ENCODE results near the gene SLC5A2.

DNA sequence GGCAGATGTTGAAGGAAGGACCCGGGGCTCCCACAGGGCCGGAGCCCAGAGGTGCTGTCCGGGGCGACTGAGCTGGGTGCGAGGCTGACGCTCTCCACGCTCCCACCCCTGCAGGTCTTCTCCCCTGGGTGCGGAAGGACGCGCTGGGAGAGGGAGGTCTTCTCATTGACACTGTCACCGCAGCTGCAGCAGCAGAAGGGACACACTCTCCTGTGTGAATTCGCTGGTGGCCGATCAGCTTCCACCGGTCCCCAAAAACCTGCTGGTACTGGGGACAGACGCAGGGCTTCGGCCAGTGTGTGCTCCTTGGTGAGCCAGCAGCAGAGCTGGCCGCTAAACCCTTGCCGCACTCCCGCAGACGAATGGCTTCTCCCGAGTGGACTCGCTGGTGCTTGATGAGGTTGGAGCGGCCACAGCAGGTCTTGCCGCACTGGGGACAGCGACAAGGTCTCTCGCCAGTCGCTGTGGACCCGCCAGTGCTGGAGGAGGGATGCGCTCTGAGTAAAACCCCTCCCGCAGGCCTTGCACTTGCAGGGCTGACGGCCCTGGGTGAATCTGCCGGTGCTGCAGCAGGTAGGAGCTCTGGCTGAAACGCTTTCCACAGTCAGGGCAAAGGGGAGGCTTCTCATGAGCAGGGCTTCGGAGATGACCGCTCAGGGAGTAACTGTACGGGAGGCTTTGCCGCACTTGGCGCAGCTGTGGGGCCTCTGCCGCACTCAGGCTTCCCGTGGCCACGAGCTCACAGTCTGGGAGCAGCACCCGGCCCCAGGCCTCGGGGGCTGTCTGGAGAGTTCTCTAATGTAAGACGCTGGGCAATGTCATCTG, 46.5 kb upstream of the SLC5A2 start:
- no peak for TF ChIP-seq ZNF3 (CRISPR knock-in tag; IDR thresholded peaks at IDR 0.05)
- no peak for TF ChIP-seq MAZ (IDR thresholded peaks at IDR 0.05; ENCODE audit: borderline replicate concordance, low read depth, low read length)
- TF ChIP-seq MAZ (CRISPR knock-in tag; IDR thresholded peaks at IDR 0.05; ENCODE audit: low read depth), result no peak
- TF ChIP-seq, protein P1, sequence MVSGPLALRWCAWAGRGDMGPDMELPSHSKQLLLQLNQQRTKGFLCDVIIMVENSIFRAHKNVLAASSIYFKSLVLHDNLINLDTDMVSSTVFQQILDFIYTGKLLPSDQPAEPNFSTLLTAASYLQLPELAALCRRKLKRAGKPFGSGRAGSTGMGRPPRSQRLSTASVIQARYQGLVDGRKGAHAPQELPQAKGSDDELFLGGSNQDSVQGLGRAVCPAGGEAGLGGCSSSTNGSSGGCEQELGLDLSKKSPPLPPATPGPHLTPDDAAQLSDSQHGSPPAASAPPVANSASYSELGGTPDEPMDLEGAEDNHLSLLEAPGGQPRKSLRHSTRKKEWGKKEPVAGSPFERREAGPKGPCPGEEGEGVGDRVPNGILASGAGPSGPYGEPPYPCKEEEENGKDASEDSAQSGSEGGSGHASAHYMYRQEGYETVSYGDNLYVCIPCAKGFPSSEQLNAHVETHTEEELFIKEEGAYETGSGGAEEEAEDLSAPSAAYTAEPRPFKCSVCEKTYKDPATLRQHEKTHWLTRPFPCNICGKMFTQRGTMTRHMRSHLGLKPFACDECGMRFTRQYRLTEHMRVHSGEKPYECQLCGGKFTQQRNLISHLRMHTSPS (CRISPR knock-in tag; IDR thresholded peaks at IDR 0.05; ENCODE audit: low read depth), result no peak
- no peak for TF ChIP-seq SYNCRIP (IDR thresholded peaks at IDR 0.05; ENCODE audit: insufficient read depth, low read depth, low read length)
- TF ChIP-seq FOSL1 (CRISPR knock-in tag; IDR thresholded peaks at IDR 0.05; ENCODE audit: borderline replicate concordance), result no peak
- no peak for TF ChIP-seq ZNF780A (CRISPR knock-in tag; IDR thresholded peaks at IDR 0.05)
- TF ChIP-seq, protein P2, sequence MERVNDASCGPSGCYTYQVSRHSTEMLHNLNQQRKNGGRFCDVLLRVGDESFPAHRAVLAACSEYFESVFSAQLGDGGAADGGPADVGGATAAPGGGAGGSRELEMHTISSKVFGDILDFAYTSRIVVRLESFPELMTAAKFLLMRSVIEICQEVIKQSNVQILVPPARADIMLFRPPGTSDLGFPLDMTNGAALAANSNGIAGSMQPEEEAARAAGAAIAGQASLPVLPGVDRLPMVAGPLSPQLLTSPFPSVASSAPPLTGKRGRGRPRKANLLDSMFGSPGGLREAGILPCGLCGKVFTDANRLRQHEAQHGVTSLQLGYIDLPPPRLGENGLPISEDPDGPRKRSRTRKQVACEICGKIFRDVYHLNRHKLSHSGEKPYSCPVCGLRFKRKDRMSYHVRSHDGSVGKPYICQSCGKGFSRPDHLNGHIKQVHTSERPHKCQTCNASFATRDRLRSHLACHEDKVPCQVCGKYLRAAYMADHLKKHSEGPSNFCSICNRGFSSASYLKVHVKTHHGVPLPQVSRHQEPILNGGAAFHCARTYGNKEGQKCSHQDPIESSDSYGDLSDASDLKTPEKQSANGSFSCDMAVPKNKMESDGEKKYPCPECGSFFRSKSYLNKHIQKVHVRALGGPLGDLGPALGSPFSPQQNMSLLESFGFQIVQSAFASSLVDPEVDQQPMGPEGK (CRISPR knock-in tag; IDR thresholded peaks at IDR 0.05), result no peak
- TF ChIP-seq, protein P3, sequence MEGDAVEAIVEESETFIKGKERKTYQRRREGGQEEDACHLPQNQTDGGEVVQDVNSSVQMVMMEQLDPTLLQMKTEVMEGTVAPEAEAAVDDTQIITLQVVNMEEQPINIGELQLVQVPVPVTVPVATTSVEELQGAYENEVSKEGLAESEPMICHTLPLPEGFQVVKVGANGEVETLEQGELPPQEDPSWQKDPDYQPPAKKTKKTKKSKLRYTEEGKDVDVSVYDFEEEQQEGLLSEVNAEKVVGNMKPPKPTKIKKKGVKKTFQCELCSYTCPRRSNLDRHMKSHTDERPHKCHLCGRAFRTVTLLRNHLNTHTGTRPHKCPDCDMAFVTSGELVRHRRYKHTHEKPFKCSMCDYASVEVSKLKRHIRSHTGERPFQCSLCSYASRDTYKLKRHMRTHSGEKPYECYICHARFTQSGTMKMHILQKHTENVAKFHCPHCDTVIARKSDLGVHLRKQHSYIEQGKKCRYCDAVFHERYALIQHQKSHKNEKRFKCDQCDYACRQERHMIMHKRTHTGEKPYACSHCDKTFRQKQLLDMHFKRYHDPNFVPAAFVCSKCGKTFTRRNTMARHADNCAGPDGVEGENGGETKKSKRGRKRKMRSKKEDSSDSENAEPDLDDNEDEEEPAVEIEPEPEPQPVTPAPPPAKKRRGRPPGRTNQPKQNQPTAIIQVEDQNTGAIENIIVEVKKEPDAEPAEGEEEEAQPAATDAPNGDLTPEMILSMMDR (CRISPR knock-in tag; IDR thresholded peaks at IDR 0.05), result no peak
- TF ChIP-seq, protein P4, sequence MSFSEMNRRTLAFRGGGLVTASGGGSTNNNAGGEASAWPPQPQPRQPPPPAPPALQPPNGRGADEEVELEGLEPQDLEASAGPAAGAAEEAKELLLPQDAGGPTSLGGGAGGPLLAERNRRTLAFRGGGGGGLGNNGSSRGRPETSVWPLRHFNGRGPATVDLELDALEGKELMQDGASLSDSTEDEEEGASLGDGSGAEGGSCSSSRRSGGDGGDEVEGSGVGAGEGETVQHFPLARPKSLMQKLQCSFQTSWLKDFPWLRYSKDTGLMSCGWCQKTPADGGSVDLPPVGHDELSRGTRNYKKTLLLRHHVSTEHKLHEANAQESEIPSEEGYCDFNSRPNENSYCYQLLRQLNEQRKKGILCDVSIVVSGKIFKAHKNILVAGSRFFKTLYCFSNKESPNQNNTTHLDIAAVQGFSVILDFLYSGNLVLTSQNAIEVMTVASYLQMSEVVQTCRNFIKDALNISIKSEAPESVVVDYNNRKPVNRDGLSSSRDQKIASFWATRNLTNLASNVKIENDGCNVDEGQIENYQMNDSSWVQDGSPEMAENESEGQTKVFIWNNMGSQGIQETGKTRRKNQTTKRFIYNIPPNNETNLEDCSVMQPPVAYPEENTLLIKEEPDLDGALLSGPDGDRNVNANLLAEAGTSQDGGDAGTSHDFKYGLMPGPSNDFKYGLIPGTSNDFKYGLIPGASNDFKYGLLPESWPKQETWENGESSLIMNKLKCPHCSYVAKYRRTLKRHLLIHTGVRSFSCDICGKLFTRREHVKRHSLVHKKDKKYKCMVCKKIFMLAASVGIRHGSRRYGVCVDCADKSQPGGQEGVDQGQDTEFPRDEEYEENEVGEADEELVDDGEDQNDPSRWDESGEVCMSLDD (CRISPR knock-in tag; IDR thresholded peaks at IDR 0.05; ENCODE audit: borderline replicate concordance), result no peak
- no peak for TF ChIP-seq ZFP62 (CRISPR knock-in tag; IDR thresholded peaks at IDR 0.05)
- TF ChIP-seq EZH2 (conservative IDR thresholded peaks at IDR 0.05; ENCODE audit: low read depth, low read length), result no peak
- no peak for TF ChIP-seq KLF9 (CRISPR knock-in tag; IDR thresholded peaks at IDR 0.05; ENCODE audit: low read depth)
- TF ChIP-seq CEBPB (IDR thresholded peaks at IDR 0.05; ENCODE audit: borderline replicate concordance, low read depth, low read length), result no peak
- TF ChIP-seq ESRRA (CRISPR knock-in tag; IDR thresholded peaks at IDR 0.05; ENCODE audit: low read depth), result no peak
